Ovary (tissue), 3 donors: ENCODE measurements around the gene IL18BP.

ENCODE experiments used
- EP300 ChIP-seq: sonication (generic); formaldehyde crosslinking; IDR thresholded peaks from one replicate; pipeline ENCODE4 v1.6.1; 2017; ENCODE audit warnings: antibody characterized with exemption
- TF ChIP-seq, protein P1 (sequence below), 3 donors: fragments of 450-650 bp in 2 of 3; fragments of 200-600 bp in 1 of 3; IDR thresholded peaks; one replicate each; pipeline versions ENCODE4 v1.5.1 to v1.8.0; 2016 to 2022; ENCODE audit warnings: antibody characterized with exemption in 3 of 3, mild to moderate bottlenecking in 1 of 3
- donor health status: DM: no; HTN: no; CAD: no.

DNA sequence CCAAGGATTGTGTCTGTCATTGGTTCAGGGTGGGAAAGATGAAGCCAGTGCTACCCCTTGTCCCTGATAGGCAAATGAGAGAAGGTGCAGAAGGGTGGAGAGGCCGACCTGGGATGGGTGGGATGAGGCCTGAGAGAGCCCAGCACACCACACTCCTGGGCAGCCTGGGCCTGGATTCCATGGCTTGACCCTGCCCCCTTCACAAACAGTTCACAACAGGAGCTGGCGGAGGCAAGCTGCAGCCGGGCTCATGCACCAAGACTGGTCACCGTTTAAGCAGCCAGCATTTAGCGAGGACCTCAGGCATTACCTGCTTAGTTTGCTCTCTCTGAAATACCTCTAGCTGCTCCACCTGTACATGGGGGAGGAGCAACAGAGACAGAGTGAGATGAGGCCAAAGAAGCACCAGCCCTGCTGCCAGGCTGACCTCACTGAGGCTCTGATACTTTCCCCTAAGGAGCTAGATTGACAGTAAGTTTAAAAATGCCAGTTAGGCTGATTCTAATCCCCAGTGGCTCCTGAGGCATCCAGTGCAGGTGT, 13.5 kb downstream of the IL18BP start:
- TF ChIP-seq, protein P1, sequence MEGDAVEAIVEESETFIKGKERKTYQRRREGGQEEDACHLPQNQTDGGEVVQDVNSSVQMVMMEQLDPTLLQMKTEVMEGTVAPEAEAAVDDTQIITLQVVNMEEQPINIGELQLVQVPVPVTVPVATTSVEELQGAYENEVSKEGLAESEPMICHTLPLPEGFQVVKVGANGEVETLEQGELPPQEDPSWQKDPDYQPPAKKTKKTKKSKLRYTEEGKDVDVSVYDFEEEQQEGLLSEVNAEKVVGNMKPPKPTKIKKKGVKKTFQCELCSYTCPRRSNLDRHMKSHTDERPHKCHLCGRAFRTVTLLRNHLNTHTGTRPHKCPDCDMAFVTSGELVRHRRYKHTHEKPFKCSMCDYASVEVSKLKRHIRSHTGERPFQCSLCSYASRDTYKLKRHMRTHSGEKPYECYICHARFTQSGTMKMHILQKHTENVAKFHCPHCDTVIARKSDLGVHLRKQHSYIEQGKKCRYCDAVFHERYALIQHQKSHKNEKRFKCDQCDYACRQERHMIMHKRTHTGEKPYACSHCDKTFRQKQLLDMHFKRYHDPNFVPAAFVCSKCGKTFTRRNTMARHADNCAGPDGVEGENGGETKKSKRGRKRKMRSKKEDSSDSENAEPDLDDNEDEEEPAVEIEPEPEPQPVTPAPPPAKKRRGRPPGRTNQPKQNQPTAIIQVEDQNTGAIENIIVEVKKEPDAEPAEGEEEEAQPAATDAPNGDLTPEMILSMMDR (IDR thresholded peaks at IDR 0.05): no peak
- TF ChIP-seq EP300: no peak
